C4-2B (cell line): Measurements from ENCODE around the gene DMAP1.
"Not testable (repeated sequence)": the region's sequence is repeated elsewhere in the genome, so short reads cannot be mapped to it uniquely, and the experiment has no call there.

Source experiments
- CTCF ChIP-seq: fragments of 450-650 bp; conservative IDR thresholded peaks from 2 replicates; pipeline ENCODE4 v1.5.1; 2017; ENCODE audit warnings: mild to moderate bottlenecking
- ZFX ChIP-seq: fragments of 450-650 bp; IDR thresholded peaks from 2 replicates; pipeline ENCODE4 v1.6.1; 2017

DNA sequence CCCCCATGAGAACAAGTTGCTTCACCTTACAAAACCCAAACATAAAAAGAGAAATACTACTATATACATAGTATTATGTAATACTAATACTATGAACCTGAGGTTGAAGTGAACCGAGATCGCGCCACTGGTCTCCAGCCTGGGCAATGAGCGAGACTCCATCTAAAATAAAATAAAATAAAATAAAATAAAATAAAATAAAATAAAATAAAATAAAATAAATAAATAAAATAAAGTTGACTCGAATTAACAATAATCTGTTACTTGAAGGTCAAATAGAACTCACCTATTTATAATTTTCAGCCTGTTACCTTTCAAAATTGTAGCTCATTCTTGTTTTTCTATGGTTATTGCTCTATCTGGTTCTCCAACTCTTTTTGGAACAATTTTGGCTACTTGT is 6.7 kb upstream of the DMAP1 start:
- not testable (repeated sequence) for TF ChIP-seq CTCF, ZFX
